OCI-LY3 (cell line): ENCODE measurements around the gene GGPS1.

Experiments
- H2AFZ ChIP-seq: fragments of 200-600, 300-600 bp; shearing (Covaris generic); 2 replicates; pipeline ENCODE4 v1.6.0; 2014; ENCODE audit warnings: antibody characterized with exemption, low read depth, low read length
- H3K27ac ChIP-seq: fragments of 200-600, 300-600 bp; sonication (generic); 2 replicates; pipeline ENCODE4 v1.5.1; 2014; ENCODE audit warnings: mild to moderate bottlenecking, low read length, moderate library complexity, mixed read lengths
- H3K27me3 ChIP-seq: fragments of 200-600, 300-600 bp; sonication (generic); 2 replicates; pipeline ENCODE4 v1.6.1; 2014; ENCODE audit warnings: low read depth, low read length, mixed read lengths
- H3K36me3 ChIP-seq: fragments of 200-600, 300-600 bp; sonication (generic); replicated peaks from 2 replicates; pipeline ENCODE3; 2014; ENCODE audit warnings: low read depth, low read length, mixed read lengths
- H3K4me1 ChIP-seq: fragments of 300-600, 200-600 bp; sonication (generic); 2 replicates; pipeline ENCODE4 v1.6.1; 2014; ENCODE audit warnings: low read length, mixed read lengths
- H3K4me2 ChIP-seq: fragments of 200-600, 300-600 bp; sonication (generic); 2 replicates; pipeline ENCODE4 v1.6.1; 2014; ENCODE audit warnings: low read length, mixed read lengths
- H3K4me3 ChIP-seq: fragments of 300-600, 200-600 bp; sonication (generic); 2 replicates; pipeline ENCODE4 v1.5.1; 2014; ENCODE audit warnings: antibody characterized with exemption, mild to moderate bottlenecking, low read length, moderate library complexity
- H3K79me2 ChIP-seq: fragments of 300-600, 200-600 bp; shearing (Covaris generic); 2 replicates; pipeline ENCODE4 v1.6.1; 2014; ENCODE audit warnings: mild to moderate bottlenecking, low read length, mixed read lengths
- H3K9ac ChIP-seq: fragments of 300-600, 200-600 bp; shearing (Covaris generic); 2 replicates; pipeline ENCODE4 v1.6.0; 2014; ENCODE audit warnings: mild to moderate bottlenecking, low read length, moderate library complexity
- H3K9me3 ChIP-seq: fragments of 200-600, 300-600 bp; shearing (Covaris generic); 2 replicates; pipeline ENCODE4 v1.6.1; 2014; ENCODE audit warnings: low read length, mixed read lengths; ENCODE audit not compliant: insufficient read depth
- H4K20me1 ChIP-seq: fragments of 200-600, 300-600 bp; sonication (generic); 2 replicates; pipeline ENCODE4 v1.6.1; 2016; ENCODE audit warnings: low read length, mixed read lengths; ENCODE audit not compliant: insufficient read depth
- EZH2phosphoT487 ChIP-seq: fragments of 200-600 bp; shearing (Covaris generic); IDR thresholded peaks from 2 replicates; pipeline ENCODE4 v1.6.1; 2018; ENCODE audit warnings: antibody characterized with exemption, mixed run types, low read depth
- TF ChIP-seq, protein P1 (sequence below): fragments of 200-600, 300-600 bp; sonication (generic); IDR thresholded peaks from 2 replicates; pipeline ENCODE4 v1.5.1; 2014; ENCODE audit warnings: antibody characterized with exemption, low read length, low read depth

The GGPS1 gene

GRCh38 chr1:235299169-235299858 lies 29.1 kb upstream of the GGPS1 start:
- Histone ChIP-seq H3K79me2 (peaks cover 93% of the 10 kb centered on the region), H3K27ac (no peak overlapping the region), H3K4me3 (no peak overlapping the region), H3K36me3 (no peaks in the 10 kb centered on the region), H3K9me3 (no peaks in the 10 kb centered on the region), H3K27me3 (no peaks in the 10 kb centered on the region), H2AFZ (no peak overlapping the region), H3K9ac (no peak overlapping the region), H4K20me1 (peaks cover 73% of the 10 kb centered on the region), H3K4me2 (no peak overlapping the region), H3K4me1 (no peaks in the 10 kb centered on the region)
- no peak for TF ChIP-seq EZH2phosphoT487
- TF ChIP-seq, protein P1, sequence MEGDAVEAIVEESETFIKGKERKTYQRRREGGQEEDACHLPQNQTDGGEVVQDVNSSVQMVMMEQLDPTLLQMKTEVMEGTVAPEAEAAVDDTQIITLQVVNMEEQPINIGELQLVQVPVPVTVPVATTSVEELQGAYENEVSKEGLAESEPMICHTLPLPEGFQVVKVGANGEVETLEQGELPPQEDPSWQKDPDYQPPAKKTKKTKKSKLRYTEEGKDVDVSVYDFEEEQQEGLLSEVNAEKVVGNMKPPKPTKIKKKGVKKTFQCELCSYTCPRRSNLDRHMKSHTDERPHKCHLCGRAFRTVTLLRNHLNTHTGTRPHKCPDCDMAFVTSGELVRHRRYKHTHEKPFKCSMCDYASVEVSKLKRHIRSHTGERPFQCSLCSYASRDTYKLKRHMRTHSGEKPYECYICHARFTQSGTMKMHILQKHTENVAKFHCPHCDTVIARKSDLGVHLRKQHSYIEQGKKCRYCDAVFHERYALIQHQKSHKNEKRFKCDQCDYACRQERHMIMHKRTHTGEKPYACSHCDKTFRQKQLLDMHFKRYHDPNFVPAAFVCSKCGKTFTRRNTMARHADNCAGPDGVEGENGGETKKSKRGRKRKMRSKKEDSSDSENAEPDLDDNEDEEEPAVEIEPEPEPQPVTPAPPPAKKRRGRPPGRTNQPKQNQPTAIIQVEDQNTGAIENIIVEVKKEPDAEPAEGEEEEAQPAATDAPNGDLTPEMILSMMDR, result no peak

DNA sequence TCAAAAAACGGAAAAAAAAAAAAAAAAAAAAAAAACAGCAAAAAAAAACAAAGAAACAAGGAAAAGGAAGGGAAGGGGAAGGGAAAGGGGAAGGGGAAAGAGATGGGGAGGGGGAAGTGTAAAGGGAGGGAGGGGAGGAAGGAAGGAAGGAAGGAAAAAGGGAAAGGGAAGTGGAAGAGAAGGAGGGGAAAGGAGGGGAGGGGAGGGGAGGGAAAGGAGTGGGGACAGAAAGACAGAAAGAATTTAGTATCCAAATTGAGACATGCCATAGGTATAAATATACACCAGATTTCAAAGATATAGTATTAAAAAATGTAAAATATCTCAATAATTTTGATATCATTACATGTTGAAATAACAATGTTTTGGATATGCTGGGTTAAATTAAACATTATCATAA lies 26.2 kb upstream of the GGPS1 start:
- Histone ChIP-seq H3K4me2 (no peak overlapping the region), H2AFZ (no peak overlapping the region), H3K4me3 (no peak overlapping the region), H3K27ac (no peak overlapping the region), H3K9me3 (no peaks in the 10 kb centered on the region), H3K27me3 (no peaks in the 10 kb centered on the region), H3K9ac (no peak overlapping the region), H4K20me1 (peaks cover 79% of the 10 kb centered on the region), H3K36me3 (peaks cover 1% of the 10 kb centered on the region), H3K4me1 (peaks cover 5% of the 10 kb centered on the region; the same call in 1 of the 2 replicates), H3K79me2 (peaks cover 93% of the 10 kb centered on the region)
- TF ChIP-seq, protein P1, result no peak
- TF ChIP-seq EZH2phosphoT487, result no peak

DNA sequence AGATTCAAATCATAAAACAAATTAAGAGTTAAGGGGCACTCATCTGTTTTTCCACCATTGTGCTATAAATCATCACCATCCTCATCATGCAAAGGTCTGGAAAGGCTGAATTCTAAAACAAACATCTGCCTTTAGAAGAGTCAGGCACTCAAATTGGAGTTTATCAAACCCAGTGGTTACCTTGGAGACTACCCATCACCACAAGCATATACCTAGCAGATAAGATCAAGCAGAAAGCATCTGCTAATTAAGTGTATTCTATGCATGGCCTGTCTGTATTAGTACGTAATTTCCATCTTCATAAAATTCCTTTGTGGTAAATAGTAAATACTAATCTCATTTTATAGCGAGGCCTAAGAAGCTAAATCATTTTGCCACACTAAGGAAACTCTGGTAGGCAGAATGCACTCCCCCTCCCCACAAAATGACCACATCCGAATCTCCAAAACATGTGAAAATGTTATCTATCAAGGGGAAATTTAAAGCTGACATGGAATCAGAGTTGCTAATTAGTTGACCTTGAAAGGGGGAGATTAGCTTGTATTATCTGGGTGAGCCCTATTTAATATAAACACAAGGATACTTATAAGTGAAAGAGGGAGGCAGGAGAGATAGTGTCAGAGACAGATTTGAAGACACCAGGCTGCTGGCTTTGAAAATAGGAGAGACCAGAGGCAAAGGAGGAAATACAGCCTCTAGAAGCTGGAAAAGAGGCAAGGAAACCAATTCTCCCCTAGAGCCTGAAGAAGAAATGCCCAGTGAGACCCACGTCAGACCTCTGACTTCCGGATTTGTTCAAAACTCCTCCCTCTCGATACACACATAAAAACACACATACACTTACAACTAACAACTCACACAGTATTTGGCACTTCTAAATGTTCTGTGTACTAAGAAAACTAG lies 23.6 kb upstream of the GGPS1 start:
- Histone ChIP-seq H4K20me1 (peaks cover 65% of the 10 kb centered on the region), H3K27ac (no peak overlapping the region), H3K9me3 (no peaks in the 10 kb centered on the region), H3K9ac (no peak overlapping the region), H3K4me3 (no peak overlapping the region), H3K79me2 (peaks cover 79% of the 10 kb centered on the region), H2AFZ (no peak overlapping the region), H3K36me3 (peaks cover 3% of the 10 kb centered on the region), H3K27me3 (no peaks in the 10 kb centered on the region), H3K4me2 (no peak overlapping the region), H3K4me1 (peaks cover 5% of the 10 kb centered on the region; the same call in 1 of the 2 replicates)
- TF ChIP-seq EZH2phosphoT487, result no peak
- TF ChIP-seq, protein P1, result no peak
